Tibial artery (tissue), 4 donors: ENCODE results near the gene MTG2.

Experiments
- DNase-seq, 2 donors: peaks; one replicate each; pipeline ENCODE4 v3.0.0-alpha.2; 2019
- H3K27ac ChIP-seq, 2 donors: fragments of 200-600 bp; sonication (generic) in 1 of 2; 1 replicate in 1 of 2; 2 replicates in 1 of 2; pipeline ENCODE4 v1.5.1; 2018 to 2019; ENCODE audit warnings: mild to moderate bottlenecking in 1 of 2
- H3K27me3 ChIP-seq, 2 donors: fragments of 200-600 bp; sonication (generic) in 1 of 2; one replicate each; pipeline versions ENCODE4 v1.5.1 to v1.6.0; 2016 to 2019
- H3K36me3 ChIP-seq, 3 donors: fragments of 200-600 bp; sonication (generic) in 2 of 3; one replicate each; pipeline ENCODE4 v1.5.1; 2016 to 2019; ENCODE audit warnings: mild to moderate bottlenecking in 2 of 3
- H3K4me1 ChIP-seq, 4 donors: fragments of 200-600 bp; sonication (generic) in 2 of 4; 1 replicate in 3 of 4; 2 replicates in 1 of 4; pipeline ENCODE4 v1.5.1; 2016 to 2019
- H3K4me3 ChIP-seq, 2 donors: fragments of 200-600 bp; sonication (generic) in 1 of 2; 1 replicate in 1 of 2; 2 replicates in 1 of 2; pipeline ENCODE4 v1.5.1; 2018 to 2019; ENCODE audit warnings: mild to moderate bottlenecking in 2 of 2
- H3K9me3 ChIP-seq, 3 donors: fragments of 200-600 bp; sonication (generic) in 1 of 3; one replicate each; pipeline ENCODE4 v1.5.1; 2016 to 2019
- CTCF ChIP-seq, 2 experiments: fragments of 200-600 bp in 1 of 2; fragments of 450-650 bp in 1 of 2; IDR thresholded peaks; one replicate each; pipeline ENCODE4 v1.5.1; 2017 to 2019; ENCODE audit warnings: antibody characterized with exemption in 2 of 2, mild to moderate bottlenecking in 1 of 2, moderate library complexity in 1 of 2
- intact Hi-C: fragments of 100-400 bp; cut with DNase I; formaldehyde crosslinking; loops from one replicate; pipeline ENCODE4 v1.15.0; 2023; ENCODE audit warnings: low total_unique reads

The MTG2 gene

GRCh38 chr20:62165762-62166399 lies 16.9 kb upstream of the MTG2 start:
- Histone ChIP-seq H3K4me3 (no peak overlapping the region), H3K27me3 (no peaks in the 10 kb centered on the region), H3K4me1 (no peaks in the 10 kb centered on the region), H3K27ac (no peak overlapping the region), H3K36me3 (peaks cover 39 to 100% (median 70%) of the 10 kb centered on the region in 3 donors), H3K9me3 (no peaks in the 10 kb centered on the region)
- intact Hi-C loops = no loop called here
- no peak for DNase-seq
- no peak for TF ChIP-seq CTCF (IDR thresholded peaks at IDR 0.05)

- H3K9me3 ChIP-seq = no peaks in the 10 kb centered on the region
- H3K27me3 ChIP-seq = no peaks in the 10 kb centered on the region
- TF ChIP-seq CTCF (IDR thresholded peaks at IDR 0.05) = no peak
- intact Hi-C loops = no loop called here
- no peaks in the 10 kb centered on the region for H3K4me1 ChIP-seq
- H3K27ac ChIP-seq = no peak overlapping the region
- DNase-seq = no peak
- H3K4me3 ChIP-seq = no peak overlapping the region
- peaks cover 38 to 89% (median 57%) of the 10 kb centered on the region in 3 donors for H3K36me3 ChIP-seq
These were observed 15.4 kb upstream of the MTG2 start for GRCh38 chr20:62167474-62167873.

GRCh38 chr20:62168061-62168460 lies 14.8 kb upstream of the MTG2 start:
- TF ChIP-seq CTCF (IDR thresholded peaks at IDR 0.05) = no peak
- no peak for DNase-seq
- Histone ChIP-seq H3K9me3 (no peaks in the 10 kb centered on the region), H3K27me3 (no peaks in the 10 kb centered on the region), H3K27ac (no peak overlapping the region), H3K36me3 (peaks cover 32 to 89% (median 51%) of the 10 kb centered on the region in 3 donors), H3K4me1 (no peaks in the 10 kb centered on the region), H3K4me3 (no peak overlapping the region)
- intact Hi-C loops = no loop called here

GRCh38 chr20:62168890-62169435 lies 13.9 kb upstream of the MTG2 start:
- intact Hi-C loops = no loop called here
- no peaks in the 10 kb centered on the region for H3K9me3 ChIP-seq

GRCh38 chr20:62170536-62170935 lies 12.3 kb upstream of the MTG2 start:
- no peak for DNase-seq
- H3K4me3 ChIP-seq = no peak overlapping the region
- H3K9me3 ChIP-seq = no peaks in the 10 kb centered on the region
- H3K4me1 ChIP-seq = no peaks in the 10 kb centered on the region
- TF ChIP-seq CTCF (IDR thresholded peaks at IDR 0.05) = no peak
- H3K27ac ChIP-seq = no peak overlapping the region
- intact Hi-C loops = no loop called here
- H3K36me3 ChIP-seq = peaks cover 16 to 89% (median 49%) of the 10 kb centered on the region in 3 donors
- no peaks in the 10 kb centered on the region for H3K27me3 ChIP-seq

More at GRCh38 chr20:62168890-62169435, 13.9 kb upstream of the MTG2 start:
- no peak for TF ChIP-seq CTCF (IDR thresholded peaks at IDR 0.05)
- no peaks in the 10 kb centered on the region for H3K27me3 ChIP-seq
- H3K4me1 ChIP-seq = no peaks in the 10 kb centered on the region
- DNase-seq = no peak
- no peak overlapping the region for H3K27ac ChIP-seq
- peaks cover 25 to 89% (median 49%) of the 10 kb centered on the region in 3 donors for H3K36me3 ChIP-seq
- no peak overlapping the region for H3K4me3 ChIP-seq
